HepG2 (cell line): ENCODE measurements around the gene CRYZ. TPM values are rescaled to one million over a fixed set of nuclear protein-coding genes. Genes with fewer than 3 reads are reported as not detected.

Experiments used
- FOSL2 ChIP-seq: sonication (generic); formaldehyde crosslinking; IDR thresholded peaks from 2 replicates; pipeline ENCODE4 v1.4.0; 2020; ENCODE audit warnings: missing genetic modification reagents
- FOXA3 ChIP-seq: IDR thresholded peaks from 2 replicates; pipeline ENCODE4 v1.6.1; 2016; ENCODE audit warnings: missing genetic modification reagents, missing compliant biosample characterization
- JUND ChIP-seq: sonication (generic); formaldehyde crosslinking; IDR thresholded peaks from 2 replicates; pipeline ENCODE4 v1.8.0; 2022; ENCODE audit warnings: mild to moderate bottlenecking, missing genetic modification reagents
- MEF2D ChIP-seq: sonication (generic); formaldehyde crosslinking; IDR thresholded peaks from 2 replicates; pipeline ENCODE4 v1.5.1; 2020; ENCODE audit warnings: mild to moderate bottlenecking, missing genetic modification reagents
- REL ChIP-seq: sonication (generic); formaldehyde crosslinking; conservative IDR thresholded peaks from 2 replicates; pipeline ENCODE4 v1.8.0; 2022; ENCODE audit warnings: mild to moderate bottlenecking, missing genetic modification reagents, moderate library complexity
- RXRB ChIP-seq: IDR thresholded peaks from 2 replicates; pipeline ENCODE4 v1.6.1; 2016; ENCODE audit warnings: borderline replicate concordance, missing genetic modification reagents, missing compliant biosample characterization
- SIX4 ChIP-seq: sonication (generic); formaldehyde crosslinking; IDR thresholded peaks from 2 replicates; pipeline ENCODE4 v1.4.0; 2020; ENCODE audit warnings: missing genetic modification reagents
- SRSF1 ChIP-seq: fragments of 200-400 bp; formaldehyde crosslinking; optimal IDR thresholded peaks from 2 replicates; pipeline ENCODE3; 2017; ENCODE audit warnings: mild to moderate bottlenecking, low read depth, low read length, moderate library complexity
- ZNF331 ChIP-seq: sonication (generic); formaldehyde crosslinking; IDR thresholded peaks from 2 replicates; pipeline ENCODE4 v1.4.0; 2020; ENCODE audit warnings: missing genetic modification reagents
- ZNF335 ChIP-seq: sonication (generic); formaldehyde crosslinking; IDR thresholded peaks from 2 replicates; pipeline ENCODE4 v1.4.0; 2020; ENCODE audit warnings: missing genetic modification reagents
- ZNF354B ChIP-seq: sonication (generic); formaldehyde crosslinking; IDR thresholded peaks from 2 replicates; pipeline ENCODE4 v1.8.0; 2022; ENCODE audit warnings: mild to moderate bottlenecking, missing genetic modification reagents
- polyA plus RNA-seq, 8 experiments: library from polyadenylated mRNA; depleted of rRNA in 3 of 8; stranded (reverse) in 7 of 8; unstranded in 1 of 8; fragments of >200 nt; fragmentation: Illumina TruSeq in 4 of 8; extraction: Trizol in 4 of 8; gene quantifications; 2 replicates each; pipeline versions ENCODE4 v1.2.1 to v1.2.3, GENCODE V29; 2011 to 2016; ENCODE audit warnings: low read depth in 4 of 8, missing spikeins in 1 of 8, mixed read lengths in 1 of 8; ENCODE audit not compliant: insufficient read depth in 1 of 8
- total RNA-seq, 5 experiments: library from RNA; depleted of rRNA; stranded (reverse); fragments of >200 nt; fragmentation: Illumina TruSeq; extraction: Trizol; gene quantifications; 2 replicates each; pipeline ENCODE4 v1.2.3, GENCODE V29; 2016; ENCODE audit warnings: low read depth in 1 of 5
- TF ChIP-seq, protein P1 (sequence below): sonication (generic); formaldehyde crosslinking; IDR thresholded peaks from 2 replicates; pipeline ENCODE4 v1.8.1; 2023; ENCODE audit warnings: mild to moderate bottlenecking, missing genetic modification reagents
- TF ChIP-seq, protein P2 (sequence below): sonication (generic); formaldehyde crosslinking; IDR thresholded peaks from 2 replicates; pipeline ENCODE4 v1.4.0; 2020; ENCODE audit warnings: mild to moderate bottlenecking, low read depth, missing genetic modification reagents
- TF ChIP-seq, protein P3 (sequence below): sonication (generic); formaldehyde crosslinking; IDR thresholded peaks from 2 replicates; pipeline ENCODE4 v1.5.1; 2020; ENCODE audit warnings: mild to moderate bottlenecking, missing genetic modification reagents, moderate library complexity
- TF ChIP-seq, protein P4 (sequence below): sonication (generic); formaldehyde crosslinking; IDR thresholded peaks from 2 replicates; pipeline ENCODE4 v1.5.0; 2020; ENCODE audit warnings: missing genetic modification reagents
- TF ChIP-seq, protein P5 (sequence below): sonication (generic); formaldehyde crosslinking; IDR thresholded peaks from 2 replicates; pipeline ENCODE4; 2020; ENCODE audit warnings: missing genetic modification reagents, mild to moderate bottlenecking, borderline replicate concordance

The CRYZ gene
- total and polyA plus RNA-seq, 2 of the 13 experiments (the other 11 are each of a cell fraction or from before 2014, with no cell fraction given): 115 to 211 TPM

DNA sequence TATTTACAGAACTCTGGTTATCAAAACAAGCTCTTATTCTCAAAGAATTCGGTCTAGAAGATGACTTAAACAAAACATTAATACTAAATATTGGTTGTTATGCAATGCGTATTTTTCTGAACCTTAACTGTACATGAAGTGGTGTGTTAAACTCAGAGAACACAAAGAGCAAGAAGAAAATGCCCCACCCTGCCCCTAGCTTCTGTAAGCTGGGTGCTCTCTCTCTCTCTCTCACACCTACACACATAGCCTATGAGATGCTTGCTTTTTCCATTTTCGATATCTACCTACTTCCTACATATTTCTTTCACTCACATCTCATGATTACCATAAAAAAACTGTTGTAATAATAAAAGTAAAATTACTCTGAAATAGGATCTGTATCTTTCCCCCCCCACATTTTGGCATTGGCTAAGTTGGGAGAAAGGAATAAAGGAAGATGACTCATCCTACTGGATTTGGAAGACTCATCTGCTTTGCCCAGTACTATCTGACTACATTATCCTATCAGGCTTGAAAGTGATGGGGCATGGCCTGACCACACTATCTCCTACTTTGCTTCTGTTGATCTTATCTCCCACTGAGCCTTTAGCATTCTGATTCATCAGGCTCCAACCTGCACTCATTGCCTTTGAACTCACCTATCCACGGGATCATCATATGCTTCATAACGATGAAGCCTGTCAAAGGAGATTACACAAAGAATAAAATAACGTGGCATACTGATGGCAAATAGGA, 2.9 kb downstream of the CRYZ start (continued):
- TF ChIP-seq ZNF335 (no peak), SIX4 (CRISPR knock-in tag) (no peak), JUND (CRISPR knock-in tag) (0 out of 2 replicates have a peak, but pooled peaks have one; percentile 16), SRSF1 (no peak), ZNF331 (no peak), REL (CRISPR knock-in tag) (no peak), FOSL2 (CRISPR knock-in tag) (peak; percentile 93), MEF2D (CRISPR knock-in tag) (peak; percentile 40; the same call in 1 of the 2 replicates), RXRB (peak; percentile 30; the same call in 1 of the 2 replicates), ZNF354B (CRISPR knock-in tag) (no peak), FOXA3 (CRISPR knock-in tag) (peak; percentile 47; the same call in 1 of the 2 replicates)
- TF ChIP-seq, protein P1, sequence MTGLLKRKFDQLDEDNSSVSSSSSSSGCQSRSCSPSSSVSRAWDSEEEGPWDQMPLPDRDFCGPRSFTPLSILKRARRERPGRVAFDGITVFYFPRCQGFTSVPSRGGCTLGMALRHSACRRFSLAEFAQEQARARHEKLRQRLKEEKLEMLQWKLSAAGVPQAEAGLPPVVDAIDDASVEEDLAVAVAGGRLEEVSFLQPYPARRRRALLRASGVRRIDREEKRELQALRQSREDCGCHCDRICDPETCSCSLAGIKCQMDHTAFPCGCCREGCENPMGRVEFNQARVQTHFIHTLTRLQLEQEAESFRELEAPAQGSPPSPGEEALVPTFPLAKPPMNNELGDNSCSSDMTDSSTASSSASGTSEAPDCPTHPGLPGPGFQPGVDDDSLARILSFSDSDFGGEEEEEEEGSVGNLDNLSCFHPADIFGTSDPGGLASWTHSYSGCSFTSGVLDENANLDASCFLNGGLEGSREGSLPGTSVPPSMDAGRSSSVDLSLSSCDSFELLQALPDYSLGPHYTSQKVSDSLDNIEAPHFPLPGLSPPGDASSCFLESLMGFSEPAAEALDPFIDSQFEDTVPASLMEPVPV (CRISPR knock-in tag): no peak
- TF ChIP-seq, protein P2, sequence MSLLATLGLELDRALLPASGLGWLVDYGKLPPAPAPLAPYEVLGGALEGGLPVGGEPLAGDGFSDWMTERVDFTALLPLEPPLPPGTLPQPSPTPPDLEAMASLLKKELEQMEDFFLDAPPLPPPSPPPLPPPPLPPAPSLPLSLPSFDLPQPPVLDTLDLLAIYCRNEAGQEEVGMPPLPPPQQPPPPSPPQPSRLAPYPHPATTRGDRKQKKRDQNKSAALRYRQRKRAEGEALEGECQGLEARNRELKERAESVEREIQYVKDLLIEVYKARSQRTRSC (CRISPR knock-in tag): no peak
- TF ChIP-seq, protein P3, sequence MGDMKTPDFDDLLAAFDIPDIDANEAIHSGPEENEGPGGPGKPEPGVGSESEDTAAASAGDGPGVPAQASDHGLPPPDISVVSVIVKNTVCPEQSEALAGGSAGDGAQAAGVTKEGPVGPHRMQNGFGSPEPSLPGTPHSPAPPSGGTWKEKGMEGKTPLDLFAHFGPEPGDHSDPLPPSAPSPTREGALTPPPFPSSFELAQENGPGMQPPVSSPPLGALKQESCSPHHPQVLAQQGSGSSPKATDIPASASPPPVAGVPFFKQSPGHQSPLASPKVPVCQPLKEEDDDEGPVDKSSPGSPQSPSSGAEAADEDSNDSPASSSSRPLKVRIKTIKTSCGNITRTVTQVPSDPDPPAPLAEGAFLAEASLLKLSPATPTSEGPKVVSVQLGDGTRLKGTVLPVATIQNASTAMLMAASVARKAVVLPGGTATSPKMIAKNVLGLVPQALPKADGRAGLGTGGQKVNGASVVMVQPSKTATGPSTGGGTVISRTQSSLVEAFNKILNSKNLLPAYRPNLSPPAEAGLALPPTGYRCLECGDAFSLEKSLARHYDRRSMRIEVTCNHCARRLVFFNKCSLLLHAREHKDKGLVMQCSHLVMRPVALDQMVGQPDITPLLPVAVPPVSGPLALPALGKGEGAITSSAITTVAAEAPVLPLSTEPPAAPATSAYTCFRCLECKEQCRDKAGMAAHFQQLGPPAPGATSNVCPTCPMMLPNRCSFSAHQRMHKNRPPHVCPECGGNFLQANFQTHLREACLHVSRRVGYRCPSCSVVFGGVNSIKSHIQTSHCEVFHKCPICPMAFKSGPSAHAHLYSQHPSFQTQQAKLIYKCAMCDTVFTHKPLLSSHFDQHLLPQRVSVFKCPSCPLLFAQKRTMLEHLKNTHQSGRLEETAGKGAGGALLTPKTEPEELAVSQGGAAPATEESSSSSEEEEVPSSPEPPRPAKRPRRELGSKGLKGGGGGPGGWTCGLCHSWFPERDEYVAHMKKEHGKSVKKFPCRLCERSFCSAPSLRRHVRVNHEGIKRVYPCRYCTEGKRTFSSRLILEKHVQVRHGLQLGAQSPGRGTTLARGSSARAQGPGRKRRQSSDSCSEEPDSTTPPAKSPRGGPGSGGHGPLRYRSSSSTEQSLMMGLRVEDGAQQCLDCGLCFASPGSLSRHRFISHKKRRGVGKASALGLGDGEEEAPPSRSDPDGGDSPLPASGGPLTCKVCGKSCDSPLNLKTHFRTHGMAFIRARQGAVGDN (CRISPR knock-in tag): no peak
- TF ChIP-seq, protein P4, sequence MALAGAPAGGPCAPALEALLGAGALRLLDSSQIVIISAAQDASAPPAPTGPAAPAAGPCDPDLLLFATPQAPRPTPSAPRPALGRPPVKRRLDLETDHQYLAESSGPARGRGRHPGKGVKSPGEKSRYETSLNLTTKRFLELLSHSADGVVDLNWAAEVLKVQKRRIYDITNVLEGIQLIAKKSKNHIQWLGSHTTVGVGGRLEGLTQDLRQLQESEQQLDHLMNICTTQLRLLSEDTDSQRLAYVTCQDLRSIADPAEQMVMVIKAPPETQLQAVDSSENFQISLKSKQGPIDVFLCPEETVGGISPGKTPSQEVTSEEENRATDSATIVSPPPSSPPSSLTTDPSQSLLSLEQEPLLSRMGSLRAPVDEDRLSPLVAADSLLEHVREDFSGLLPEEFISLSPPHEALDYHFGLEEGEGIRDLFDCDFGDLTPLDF: no peak
- TF ChIP-seq, protein P5, sequence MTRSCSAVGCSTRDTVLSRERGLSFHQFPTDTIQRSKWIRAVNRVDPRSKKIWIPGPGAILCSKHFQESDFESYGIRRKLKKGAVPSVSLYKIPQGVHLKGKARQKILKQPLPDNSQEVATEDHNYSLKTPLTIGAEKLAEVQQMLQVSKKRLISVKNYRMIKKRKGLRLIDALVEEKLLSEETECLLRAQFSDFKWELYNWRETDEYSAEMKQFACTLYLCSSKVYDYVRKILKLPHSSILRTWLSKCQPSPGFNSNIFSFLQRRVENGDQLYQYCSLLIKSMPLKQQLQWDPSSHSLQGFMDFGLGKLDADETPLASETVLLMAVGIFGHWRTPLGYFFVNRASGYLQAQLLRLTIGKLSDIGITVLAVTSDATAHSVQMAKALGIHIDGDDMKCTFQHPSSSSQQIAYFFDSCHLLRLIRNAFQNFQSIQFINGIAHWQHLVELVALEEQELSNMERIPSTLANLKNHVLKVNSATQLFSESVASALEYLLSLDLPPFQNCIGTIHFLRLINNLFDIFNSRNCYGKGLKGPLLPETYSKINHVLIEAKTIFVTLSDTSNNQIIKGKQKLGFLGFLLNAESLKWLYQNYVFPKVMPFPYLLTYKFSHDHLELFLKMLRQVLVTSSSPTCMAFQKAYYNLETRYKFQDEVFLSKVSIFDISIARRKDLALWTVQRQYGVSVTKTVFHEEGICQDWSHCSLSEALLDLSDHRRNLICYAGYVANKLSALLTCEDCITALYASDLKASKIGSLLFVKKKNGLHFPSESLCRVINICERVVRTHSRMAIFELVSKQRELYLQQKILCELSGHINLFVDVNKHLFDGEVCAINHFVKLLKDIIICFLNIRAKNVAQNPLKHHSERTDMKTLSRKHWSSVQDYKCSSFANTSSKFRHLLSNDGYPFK (CRISPR knock-in tag): no peak
